K562 (cell line): Measurements from ENCODE around the gene RIOX2. TPM values are rescaled to one million over a fixed set of nuclear protein-coding genes. Genes with fewer than 3 reads are reported as not detected.
A peak's percentile ranks its signal among the peaks of the same experiment; 100 is the strongest.

Experiments
- BMI1 ChIP-seq: fragments of 150-350 bp; IDR thresholded peaks from 2 replicates; pipeline ENCODE4 v1.6.1; 2014; ENCODE audit warnings: low read length
- CREB1 ChIP-seq, 2 experiments: sonication (generic) in 1 of 2; formaldehyde crosslinking in 1 of 2; IDR thresholded peaks; 2 replicates each; pipeline versions ENCODE4 v1.6.1 to v1.8.0; 2012 to 2022; ENCODE audit warnings: inconsistent platforms in 1 of 2, mild to moderate bottlenecking in 1 of 2, missing genetic modification reagents in 1 of 2, moderate library complexity in 1 of 2
- CTBP1 ChIP-seq: fragments of 450-650 bp; IDR thresholded peaks from 2 replicates; pipeline ENCODE4 v1.6.1; 2016; ENCODE audit warnings: borderline replicate concordance
- E2F3 ChIP-seq: fragments of 250-450 bp; sonication (Bioruptor Pico); IDR thresholded peaks from 2 replicates; pipeline ENCODE4 v1.4.0; 2020; ENCODE audit warnings: mild to moderate bottlenecking
- FUS ChIP-seq: fragments of 200-400 bp; formaldehyde crosslinking; optimal IDR thresholded peaks from 2 replicates; pipeline ENCODE3; 2017; ENCODE audit warnings: low read depth, low read length
- KDM1A ChIP-seq, 2 experiments: fragments of 450-650 bp; IDR thresholded peaks; 2 replicates each; pipeline ENCODE4 v1.6.1; 2016; ENCODE audit warnings: mild to moderate bottlenecking in 2 of 2
- MBD2 ChIP-seq: sonication (generic); IDR thresholded peaks from 2 replicates; pipeline ENCODE4 v1.6.1; 2016; ENCODE audit warnings: low read depth, borderline replicate concordance
- MIER1 ChIP-seq: fragments of 450-650 bp; IDR thresholded peaks from 2 replicates; pipeline ENCODE4 v1.6.1; 2016; ENCODE audit warnings: antibody characterized with exemption, mild to moderate bottlenecking, low read depth
- NFE2L1 ChIP-seq: fragments of 450-650 bp; IDR thresholded peaks from 2 replicates; pipeline ENCODE4 v1.6.1; 2016; ENCODE audit warnings: missing genetic modification characterization, low read depth, mild to moderate bottlenecking, missing compliant biosample characterization, moderate library complexity, borderline replicate concordance
- PHF21A ChIP-seq: fragments of 450-650 bp; IDR thresholded peaks from 2 replicates; pipeline ENCODE4 v1.6.1; 2017; ENCODE audit warnings: low read depth, borderline replicate concordance
- RFX1 ChIP-seq: fragments of 450-650 bp; IDR thresholded peaks from 2 replicates; pipeline ENCODE4 v1.6.1; 2016; ENCODE audit warnings: mild to moderate bottlenecking, moderate library complexity
- RFX7 ChIP-seq: fragments of 250-450 bp; sonication (Bioruptor Pico); IDR thresholded peaks from 2 replicates; pipeline ENCODE4 v1.5.1; 2021; ENCODE audit warnings: mild to moderate bottlenecking
- SAFB ChIP-seq: fragments of 200-400 bp; formaldehyde crosslinking; IDR thresholded peaks from 2 replicates; pipeline ENCODE4 v1.6.1; 2017; ENCODE audit warnings: low read depth, low read length, borderline replicate concordance
- ZFX ChIP-seq: sonication (generic); formaldehyde crosslinking; IDR thresholded peaks from 2 replicates; pipeline ENCODE4 v1.8.0; 2022; ENCODE audit warnings: mild to moderate bottlenecking, missing genetic modification reagents, moderate library complexity
- ZNF436 ChIP-seq: fragments of 250-450, 450-650 bp; sonication (Bioruptor Pico); formaldehyde crosslinking; IDR thresholded peaks from 2 replicates; pipeline ENCODE4 v1.7.0; 2020; ENCODE audit warnings: mild to moderate bottlenecking
- ZNF668 ChIP-seq: fragments of 250-450 bp; sonication (Bioruptor Pico); IDR thresholded peaks from 2 replicates; pipeline ENCODE4 v1.8.0; 2022; ENCODE audit warnings: mild to moderate bottlenecking, inconsistent platforms
- polyA plus RNA-seq, 8 experiments: library from polyadenylated mRNA; depleted of rRNA in 4 of 8; stranded (reverse) in 5 of 8; unstranded in 3 of 8; fragments of >200 nt; fragmentation: Nextera tagmentation in 2 of 8; fragmentation: Illumina TruSeq in 1 of 8; extraction: Ambion mirVana in 2 of 8; extraction: Trizol in 1 of 8; gene quantifications; 2 replicates each; pipeline versions ENCODE4 v1.2.1 to v1.2.3, GENCODE V29; 2011 to 2014; ENCODE audit warnings: inconsistent platforms in 1 of 8, missing spikeins in 1 of 8
- total RNA-seq, 7 experiments: library from RNA; depleted of rRNA in 6 of 7; stranded (reverse); fragments of >200 nt in 6 of 7; fragmentation: Illumina TruSeq in 2 of 7; extraction: Trizol in 2 of 7; gene quantifications; 2 replicates each; pipeline versions ENCODE4 v1.2.1 to v1.2.3, GENCODE V29; 2011 to 2021; ENCODE audit warnings: low replicate concordance in 1 of 7
- TF ChIP-seq, protein P1 (sequence below): sonication (generic); formaldehyde crosslinking; IDR thresholded peaks from 2 replicates; pipeline ENCODE4 v1.8.0; 2022; ENCODE audit warnings: missing genetic modification reagents, mild to moderate bottlenecking, moderate library complexity, borderline replicate concordance
- TF ChIP-seq, protein P2 (sequence below), 2 experiments: IDR thresholded peaks; 2 replicates each; pipeline ENCODE4 v1.6.1; 2011; ENCODE audit warnings: borderline replicate concordance in 1 of 2, control low read depth in 1 of 2, low read depth in 1 of 2, low read length in 1 of 2, mild to moderate bottlenecking in 1 of 2, mixed read lengths in 1 of 2, moderate library complexity in 1 of 2; ENCODE audit not compliant: insufficient read depth in 1 of 2, insufficient read length in 1 of 2, poor library complexity in 1 of 2, severe bottlenecking in 1 of 2; ENCODE audit errors: extremely low read depth in 1 of 2
- TF ChIP-seq, protein P3 (sequence below): fragments of 250-450 bp; sonication (Bioruptor Pico); IDR thresholded peaks from 2 replicates; pipeline ENCODE4 v1.4.0; 2020; ENCODE audit warnings: mild to moderate bottlenecking
- TF ChIP-seq, protein P4 (sequence below): fragments of 200-800 bp; sonication (Bioruptor generic); IDR thresholded peaks from 2 replicates; pipeline ENCODE4 v1.6.1; 2017; ENCODE audit warnings: missing genetic modification characterization, missing compliant biosample characterization
- TF ChIP-seq, protein P5 (sequence below): IDR thresholded peaks from 2 replicates; pipeline ENCODE4 v1.6.1; 2014; ENCODE audit warnings: antibody characterized with exemption

RIOX2 gene
- total and polyA plus RNA-seq, 9 of the 15 experiments (the other 6 are each of a cell fraction or from before 2014, with no cell fraction given), result 22.2 to 56.0 (median 32.6) TPM

DNA sequence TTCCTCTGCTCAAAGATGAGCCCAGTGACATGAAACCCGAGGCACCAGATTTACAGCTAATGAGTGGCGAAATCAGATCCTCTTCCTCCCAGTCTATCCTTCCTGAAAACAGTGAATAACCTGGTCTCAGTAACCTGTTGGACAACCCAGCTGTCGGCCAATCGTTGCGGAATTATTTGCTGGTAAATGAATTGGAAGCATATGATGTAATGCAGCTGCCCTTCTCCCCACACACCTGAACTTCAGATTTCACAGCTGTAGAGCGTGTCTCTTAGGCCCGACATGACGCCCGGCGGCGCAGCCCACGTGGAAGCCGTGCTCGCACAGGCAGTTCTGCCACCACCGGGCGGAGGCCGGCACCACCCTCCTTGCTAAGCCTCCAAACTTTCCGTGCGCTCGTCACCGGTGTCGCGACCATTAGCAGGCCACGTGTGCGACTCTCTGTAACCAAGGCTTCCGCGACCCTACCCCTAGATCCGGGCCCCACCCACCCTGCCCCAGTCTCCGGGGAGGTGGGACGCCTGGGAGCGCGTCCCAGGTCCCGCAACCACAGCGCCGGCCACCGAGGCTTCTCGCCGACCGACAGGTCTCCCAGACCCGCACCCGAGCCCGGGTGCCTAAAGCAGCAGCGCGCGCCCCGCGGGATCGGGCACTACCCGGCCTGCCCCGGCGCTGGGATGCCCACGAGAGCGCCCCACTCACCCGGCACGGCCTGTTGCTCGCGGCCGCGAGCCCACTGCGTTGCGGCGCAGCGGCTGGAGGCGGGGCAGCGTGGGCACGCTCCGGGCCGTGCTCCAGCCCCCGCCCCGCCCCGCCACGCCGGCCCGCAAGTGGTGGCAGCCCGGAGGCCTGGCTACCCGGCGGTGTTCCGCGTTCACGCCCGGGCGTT lies at the start of gene RIOX2 (continued):
- TF ChIP-seq, protein P1, sequence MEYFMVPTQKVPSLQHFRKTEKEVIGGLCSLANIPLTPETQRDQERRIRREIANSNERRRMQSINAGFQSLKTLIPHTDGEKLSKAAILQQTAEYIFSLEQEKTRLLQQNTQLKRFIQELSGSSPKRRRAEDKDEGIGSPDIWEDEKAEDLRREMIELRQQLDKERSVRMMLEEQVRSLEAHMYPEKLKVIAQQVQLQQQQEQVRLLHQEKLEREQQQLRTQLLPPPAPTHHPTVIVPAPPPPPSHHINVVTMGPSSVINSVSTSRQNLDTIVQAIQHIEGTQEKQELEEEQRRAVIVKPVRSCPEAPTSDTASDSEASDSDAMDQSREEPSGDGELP (CRISPR knock-in tag), result peak; percentile 74; the same call in 1 of the 2 replicates
- TF ChIP-seq BMI1 (no peak), SAFB (peak; percentile 48), CTBP1 (0 out of 2 replicates have a peak, but pooled peaks have one; percentile 31), ZFX (CRISPR knock-in tag) (peak; percentile 85), CREB1 (IDR thresholded peaks at IDR 0.05) (peak; percentile 51; the same call in 1 of the 2 replicates), CREB1 (CRISPR knock-in tag; IDR thresholded peaks at IDR 0.05) (0 out of 2 replicates have a peak, but pooled peaks have one; percentile 40), RFX1 (no peak), MBD2 (no peak), MIER1 (no peak), ZNF668 (CRISPR knock-in tag) (no peak), RFX7 (CRISPR knock-in tag) (no peak), NFE2L1 (tag) (no peak), E2F3 (CRISPR knock-in tag) (no peak), PHF21A (no peak), FUS (no peak), ZNF436 (CRISPR knock-in tag) (no peak), KDM1A (IDR thresholded peaks at IDR 0.05) (peak; percentile 21 to 58; a peak in 2 of 4 replicates)
- TF ChIP-seq, protein P2, sequence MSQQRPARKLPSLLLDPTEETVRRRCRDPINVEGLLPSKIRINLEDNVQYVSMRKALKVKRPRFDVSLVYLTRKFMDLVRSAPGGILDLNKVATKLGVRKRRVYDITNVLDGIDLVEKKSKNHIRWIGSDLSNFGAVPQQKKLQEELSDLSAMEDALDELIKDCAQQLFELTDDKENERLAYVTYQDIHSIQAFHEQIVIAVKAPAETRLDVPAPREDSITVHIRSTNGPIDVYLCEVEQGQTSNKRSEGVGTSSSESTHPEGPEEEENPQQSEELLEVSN (IDR thresholded peaks at IDR 0.05; ENCODE audit: borderline replicate concordance in 1 of 2, extremely low read depth in 1 of 2, insufficient read depth in 1 of 2, insufficient read length in 1 of 2, low read depth in 1 of 2, low read length in 1 of 2, poor library complexity in 1 of 2, severe bottlenecking in 1 of 2), result peak; percentile 72 to 81
- TF ChIP-seq, protein P3, sequence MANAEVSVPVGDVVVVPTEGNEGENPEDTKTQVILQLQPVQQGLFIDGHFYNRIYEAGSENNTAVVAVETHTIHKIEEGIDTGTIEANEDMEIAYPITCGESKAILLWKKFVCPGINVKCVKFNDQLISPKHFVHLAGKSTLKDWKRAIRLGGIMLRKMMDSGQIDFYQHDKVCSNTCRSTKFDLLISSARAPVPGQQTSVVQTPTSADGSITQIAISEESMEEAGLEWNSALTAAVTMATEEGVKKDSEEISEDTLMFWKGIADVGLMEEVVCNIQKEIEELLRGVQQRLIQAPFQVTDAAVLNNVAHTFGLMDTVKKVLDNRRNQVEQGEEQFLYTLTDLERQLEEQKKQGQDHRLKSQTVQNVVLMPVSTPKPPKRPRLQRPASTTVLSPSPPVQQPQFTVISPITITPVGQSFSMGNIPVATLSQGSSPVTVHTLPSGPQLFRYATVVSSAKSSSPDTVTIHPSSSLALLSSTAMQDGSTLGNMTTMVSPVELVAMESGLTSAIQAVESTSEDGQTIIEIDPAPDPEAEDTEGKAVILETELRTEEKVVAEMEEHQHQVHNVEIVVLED (CRISPR knock-in tag), result peak; percentile 92
- TF ChIP-seq, protein P4, sequence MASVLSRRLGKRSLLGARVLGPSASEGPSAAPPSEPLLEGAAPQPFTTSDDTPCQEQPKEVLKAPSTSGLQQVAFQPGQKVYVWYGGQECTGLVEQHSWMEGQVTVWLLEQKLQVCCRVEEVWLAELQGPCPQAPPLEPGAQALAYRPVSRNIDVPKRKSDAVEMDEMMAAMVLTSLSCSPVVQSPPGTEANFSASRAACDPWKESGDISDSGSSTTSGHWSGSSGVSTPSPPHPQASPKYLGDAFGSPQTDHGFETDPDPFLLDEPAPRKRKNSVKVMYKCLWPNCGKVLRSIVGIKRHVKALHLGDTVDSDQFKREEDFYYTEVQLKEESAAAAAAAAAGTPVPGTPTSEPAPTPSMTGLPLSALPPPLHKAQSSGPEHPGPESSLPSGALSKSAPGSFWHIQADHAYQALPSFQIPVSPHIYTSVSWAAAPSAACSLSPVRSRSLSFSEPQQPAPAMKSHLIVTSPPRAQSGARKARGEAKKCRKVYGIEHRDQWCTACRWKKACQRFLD (CRISPR knock-in tag), result 0 out of 2 replicates have a peak, but pooled peaks have one; percentile 47
- TF ChIP-seq, protein P5, sequence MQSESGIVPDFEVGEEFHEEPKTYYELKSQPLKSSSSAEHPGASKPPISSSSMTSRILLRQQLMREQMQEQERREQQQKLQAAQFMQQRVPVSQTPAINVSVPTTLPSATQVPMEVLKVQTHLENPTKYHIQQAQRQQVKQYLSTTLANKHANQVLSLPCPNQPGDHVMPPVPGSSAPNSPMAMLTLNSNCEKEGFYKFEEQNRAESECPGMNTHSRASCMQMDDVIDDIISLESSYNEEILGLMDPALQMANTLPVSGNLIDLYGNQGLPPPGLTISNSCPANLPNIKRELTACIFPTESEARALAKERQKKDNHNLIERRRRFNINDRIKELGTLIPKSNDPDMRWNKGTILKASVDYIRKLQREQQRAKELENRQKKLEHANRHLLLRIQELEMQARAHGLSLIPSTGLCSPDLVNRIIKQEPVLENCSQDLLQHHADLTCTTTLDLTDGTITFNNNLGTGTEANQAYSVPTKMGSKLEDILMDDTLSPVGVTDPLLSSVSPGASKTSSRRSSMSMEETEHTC, result no peak
